Right lobe of liver (tissue), 4 donors: ENCODE data around the gene MTUS2.

Source experiments
- CTCF ChIP-seq, 4 donors: fragments of 200-600 bp in 3 of 4; fragments of 450-650 bp in 1 of 4; IDR thresholded peaks; one replicate each; pipeline versions ENCODE4 v1.5.1 to v1.8.0; 2016 to 2022; ENCODE audit warnings: antibody characterized with exemption in 4 of 4, mild to moderate bottlenecking in 2 of 4
- POLR2A ChIP-seq: fragments of 450-650 bp; IDR thresholded peaks from one replicate; pipeline ENCODE4 v1.6.1; 2017; ENCODE audit warnings: antibody characterized with exemption, mild to moderate bottlenecking
- donor health status: DM: no; HTN: no; CAD: no.
- donor health status: DM: no; HTN: no; CAD: no.
- donor health status: DM: no; HTN: yes; CAD: no.

DNA sequence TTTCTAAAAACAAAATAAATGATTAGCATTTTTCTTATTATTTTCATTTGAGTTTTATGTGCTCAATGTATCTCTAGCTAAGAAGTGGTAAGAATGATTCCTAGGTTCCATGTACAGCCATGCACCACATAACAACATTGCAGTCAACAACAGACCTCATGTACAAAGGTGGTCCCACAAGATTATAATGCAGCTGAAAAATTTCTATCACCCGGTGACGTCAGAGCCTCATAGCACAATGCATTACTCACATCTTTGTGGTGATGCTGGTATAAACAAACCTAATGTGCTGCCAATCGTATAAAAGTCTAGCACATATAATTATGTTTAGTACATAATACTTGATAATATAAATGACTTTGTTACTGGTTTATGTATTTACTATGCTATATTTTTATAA, 654.9 kb downstream of the MTUS2 start:
- TF ChIP-seq CTCF (IDR thresholded peaks at IDR 0.05) (no peak), POLR2A (no peak)
